K562 (cell line): ENCODE data around the gene EHD2. TPM values are rescaled to one million over a fixed set of nuclear protein-coding genes. Genes with fewer than 3 reads are reported as not detected.

ENCODE experiments used
- ATAC-seq: fragments of 200-7000 bp; cut with Tn5 transposase; 3 replicates; pipeline ENCODE4 v1.9.1; 2020; ENCODE audit warnings: moderate library complexity
- BruUV-seq: library from RNA; stranded (reverse); fragments of 400-500 nt; replicated peaks from 2 replicates; lab custom pipeline; 2021; lab: Mats Ljungman, UMichigan
- CTCF ChIA-PET: fragments of 300-600 bp; formaldehyde crosslinking; extraction: SDS; loops from one replicate; lab custom pipeline; 2021; ENCODE audit warnings: low intra/inter-chr PET ratio; lab: Yijun Ruan, JAX
- POLR2A ChIA-PET: fragments of 300-600, 350-650 bp; sonication (Branson Sonifier 250); formaldehyde crosslinking; extraction: SDS; loops from one replicate; lab custom pipeline; 2021; ENCODE audit warnings: antibody characterized with exemption, inconsistent platforms; lab: Yijun Ruan, JAX
- DNase-seq, 4 experiments: peaks; one replicate each; pipeline versions ENCODE4 v3.0.0 to v3.0.0-alpha.2; 2011 to 2018; ENCODE audit warnings: low spot score in 3 of 4, mixed read lengths in 3 of 4; ENCODE audit errors: extremely low read depth in 1 of 4
- FAIRE-seq: peaks from 2 replicates; lab custom pipeline; 2011; peaks lifted over from hg19 to GRCh38; lab: Jason Lieb, UNC
- H2AFZ ChIP-seq: 2 replicates; pipeline ENCODE4 v1.6.0; 2011; ENCODE audit warnings: low read depth, low read length, control low read depth, inconsistent platforms
- H3K27ac ChIP-seq: fragments of 200-600 bp; 3 replicates; pipeline ENCODE4 v1.8.0; 2011; ENCODE audit warnings: low read depth, mild to moderate bottlenecking, control low read depth, inconsistent platforms, low read length, moderate library complexity, mixed read lengths; ENCODE audit errors: extremely low read depth
- H3K27me3 ChIP-seq, 2 experiments: fragments of 300-600 bp in 1 of 2; 2 replicates in 1 of 2; 3 replicates in 1 of 2; pipeline versions ENCODE4 v1.6.0 to v1.8.0; 2011; ENCODE audit warnings: inconsistent platforms in 2 of 2, low read length in 2 of 2, mild to moderate bottlenecking in 1 of 2, mixed read lengths in 1 of 2, moderate library complexity in 1 of 2; ENCODE audit not compliant: control insufficient read depth in 2 of 2, insufficient read depth in 2 of 2
- H3K36me3 ChIP-seq: fragments of 300-600 bp; 3 replicates; pipeline ENCODE4 v1.8.0; 2011; ENCODE audit warnings: mild to moderate bottlenecking, low read length, inconsistent platforms; ENCODE audit not compliant: control insufficient read depth, insufficient read depth
- H3K4me1 ChIP-seq, 2 experiments: fragments of 200-600 bp in 1 of 2; replicated peaks in 1 of 2; 2 replicates in 1 of 2; 3 replicates in 1 of 2; pipeline versions ENCODE4 v1.5.1 to v1.8.0; 2011; ENCODE audit warnings: inconsistent platforms in 2 of 2, low read length in 2 of 2, mild to moderate bottlenecking in 1 of 2, mixed read lengths in 1 of 2, moderate library complexity in 1 of 2; ENCODE audit not compliant: control insufficient read depth in 2 of 2, insufficient read depth in 2 of 2
- H3K4me2 ChIP-seq: 2 replicates; pipeline ENCODE4 v1.6.1; 2011; ENCODE audit warnings: low read length, control low read depth, inconsistent platforms, mixed read lengths; ENCODE audit not compliant: insufficient read depth
- H3K4me3 ChIP-seq: fragments of 200-600 bp; sonication (generic), shearing (Covaris generic); 2 replicates; pipeline ENCODE4 v1.5.1; 2016; ENCODE audit warnings: control low read depth, inconsistent platforms
- H3K79me2 ChIP-seq: fragments of 200-600 bp; 3 replicates; pipeline ENCODE4 v1.8.0; 2011; ENCODE audit warnings: low read length, inconsistent platforms; ENCODE audit not compliant: control insufficient read depth, insufficient read depth
- H3K9ac ChIP-seq, 2 experiments: 2 replicates each; pipeline versions ENCODE4 v1.6.0 to v1.6.1; 2011; ENCODE audit warnings: low read depth in 2 of 2, low read length in 2 of 2, control low read depth in 1 of 2, inconsistent platforms in 1 of 2, mild to moderate bottlenecking in 1 of 2, mixed read lengths in 1 of 2; ENCODE audit not compliant: insufficient read depth in 1 of 2
- H3K9me1 ChIP-seq: one replicate; pipeline ENCODE4 v1.6.0; 2011; ENCODE audit warnings: inconsistent platforms, mild to moderate bottlenecking, low read length, moderate library complexity; ENCODE audit not compliant: control insufficient read depth, insufficient read depth
- H3K9me3 ChIP-seq: replicated peaks from 2 replicates; pipeline ENCODE4 v1.5.1; 2011; ENCODE audit warnings: low read depth, low read length, inconsistent platforms; ENCODE audit not compliant: control insufficient read depth, insufficient read depth
- H4K20me1 ChIP-seq: replicated peaks from 2 replicates; pipeline ENCODE4 v1.6.1; 2011; ENCODE audit warnings: low read length, inconsistent platforms, mixed read lengths; ENCODE audit not compliant: control insufficient read depth, insufficient read depth
- DNMT1 ChIP-seq: fragments of 450-650 bp; IDR thresholded peaks from 2 replicates; pipeline ENCODE4 v1.6.1; 2016; ENCODE audit warnings: antibody characterized with exemption, mild to moderate bottlenecking
- ETS2 ChIP-seq: IDR thresholded peaks from 2 replicates; pipeline ENCODE4 v1.6.1; 2016; ENCODE audit warnings: borderline replicate concordance, missing genetic modification characterization, mild to moderate bottlenecking, moderate library complexity, missing compliant biosample characterization; ENCODE audit not compliant: poor library complexity, severe bottlenecking
- ETV5 ChIP-seq: sonication (generic); formaldehyde crosslinking; IDR thresholded peaks from 2 replicates; pipeline ENCODE4 v1.4.0; 2020; ENCODE audit warnings: low read depth, mild to moderate bottlenecking, missing genetic modification reagents
- NFIX ChIP-seq: fragments of 250-450 bp; sonication (Bioruptor Pico); IDR thresholded peaks from 2 replicates; pipeline ENCODE4 v1.4.0; 2020; ENCODE audit warnings: low read depth, mild to moderate bottlenecking, moderate library complexity
- POLR2A ChIP-seq: fragments of 450-650 bp; conservative IDR thresholded peaks from 2 replicates; pipeline ENCODE4 v1.6.1; 2016
- POLR2B ChIP-seq: fragments of 450-650 bp; IDR thresholded peaks from 2 replicates; pipeline ENCODE4 v1.6.1; 2018; ENCODE audit warnings: low read depth; ENCODE audit not compliant: partially characterized antibody
- SOX6 ChIP-seq: fragments of 450-650 bp; IDR thresholded peaks from 2 replicates; pipeline ENCODE4 v1.6.1; 2014; ENCODE audit warnings: mild to moderate bottlenecking
- SUPT5H ChIP-seq: fragments of 450-650 bp; IDR thresholded peaks from 2 replicates; pipeline ENCODE4 v1.6.1; 2016
- ZBTB1 ChIP-seq: sonication (generic); formaldehyde crosslinking; IDR thresholded peaks from 2 replicates; pipeline ENCODE4 v1.8.1; 2023; ENCODE audit warnings: missing genetic modification reagents, low read depth, mild to moderate bottlenecking, borderline replicate concordance
- ZNF75A ChIP-seq: fragments of 450-650 bp; formaldehyde crosslinking; IDR thresholded peaks from 2 replicates; pipeline ENCODE4 v1.4.0; 2020; ENCODE audit warnings: mild to moderate bottlenecking
- WGBS: fragments of 100-300 bp; shearing (Covaris generic); methylation state at CpG from one replicate; pipeline ENCODE4 v1.1.6; 2016; ENCODE audit warnings: low coverage, mixed read lengths; ENCODE audit not compliant: insufficient coverage; ENCODE audit errors: missing lambda C conversion rate; 5-methylcytosine and 5-hydroxymethylcytosine counted together
- in situ Hi-C: fragments of 300-500 bp; cut with MboI; formaldehyde crosslinking; loops from 4 replicates; pipeline ENCODE4 v1.15.0; 2018; ENCODE audit warnings: inconsistent platforms, mixed read lengths
- intact Hi-C: fragments of 100-400 bp; cut with micrococcal nuclease; formaldehyde crosslinking; loops from 2 replicates; pipeline ENCODE4 v1.14.2; 2022
- polyA plus RNA-seq, 8 experiments: library from polyadenylated mRNA; depleted of rRNA in 4 of 8; stranded (reverse) in 5 of 8; unstranded in 3 of 8; fragments of >200 nt; fragmentation: Nextera tagmentation in 2 of 8; fragmentation: Illumina TruSeq in 1 of 8; extraction: Ambion mirVana in 2 of 8; extraction: Trizol in 1 of 8; gene quantifications; 2 replicates each; pipeline versions ENCODE4 v1.2.1 to v1.2.3, GENCODE V29; 2011 to 2014; ENCODE audit warnings: inconsistent platforms in 1 of 8, missing spikeins in 1 of 8
- total RNA-seq, 7 experiments: library from RNA; depleted of rRNA in 6 of 7; stranded (reverse); fragments of >200 nt in 6 of 7; fragmentation: Illumina TruSeq in 2 of 7; extraction: Trizol in 2 of 7; gene quantifications; 2 replicates each; pipeline versions ENCODE4 v1.2.1 to v1.2.3, GENCODE V29; 2011 to 2021; ENCODE audit warnings: low replicate concordance in 1 of 7
- TF ChIP-seq, protein P1 (sequence below): sonication (generic); IDR thresholded peaks from 2 replicates; pipeline ENCODE4 v1.6.1; 2016
- TF ChIP-seq, protein P2 (sequence below): fragments of 450-650 bp; IDR thresholded peaks from 2 replicates; pipeline ENCODE4 v1.6.1; 2016
- TF ChIP-seq, protein P3 (sequence below): fragments of 250-450 bp; sonication (Bioruptor Pico); IDR thresholded peaks from 2 replicates; pipeline ENCODE4 v1.8.0; 2022; ENCODE audit warnings: moderate library complexity, mild to moderate bottlenecking, inconsistent platforms

Gene EHD2
- total and polyA plus RNA-seq, 9 of the 15 experiments (the other 6 are each of a cell fraction or from before 2014, with no cell fraction given): 1.7 to 32.2 (median 3.0) TPM

DNA sequence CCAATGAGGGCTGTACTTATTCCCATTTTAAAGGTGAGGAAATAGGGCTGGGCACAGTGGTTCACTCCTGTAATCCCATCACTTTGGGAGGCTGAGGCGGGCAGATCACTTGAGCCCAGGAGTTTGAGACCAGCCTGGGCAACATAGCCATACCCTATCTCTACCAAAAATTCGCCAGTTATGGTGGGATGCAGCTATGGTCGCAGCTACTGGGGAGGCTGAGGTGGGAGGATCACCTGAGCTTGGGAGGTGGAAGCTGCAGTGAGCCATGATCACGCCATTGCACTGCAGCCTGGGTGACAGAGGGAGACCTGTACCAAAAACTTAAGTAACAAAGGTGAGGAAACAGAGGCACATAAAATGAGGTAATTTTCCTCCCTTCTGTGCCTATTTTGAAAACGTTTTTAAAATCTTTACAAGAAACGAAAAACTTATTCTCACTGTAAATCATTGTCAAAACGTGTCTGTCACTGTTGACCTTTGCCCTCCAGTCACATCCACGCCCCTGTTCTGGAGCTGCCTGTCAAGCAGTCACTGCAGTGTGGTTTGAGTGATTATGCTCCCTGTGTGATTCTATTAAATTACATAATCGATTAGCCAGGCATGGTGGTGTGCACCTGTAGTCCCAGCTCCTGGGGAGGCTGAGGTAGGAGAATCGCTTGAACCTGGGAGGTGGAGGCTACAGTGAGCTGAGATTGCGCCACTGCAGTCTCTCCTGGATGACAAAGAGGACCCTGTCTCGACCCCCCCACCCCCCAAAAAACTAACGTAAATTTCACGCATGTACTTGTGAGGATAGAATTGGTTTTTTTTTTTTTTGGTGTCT, 44.6 kb downstream of the EHD2 start (continued):
- TF ChIP-seq POLR2B (peak; percentile 17), SUPT5H (peak; percentile 54; the same call in 1 of the 2 replicates), POLR2A (0 out of 2 replicates have a peak, but pooled peaks have one; percentile 60), ZBTB1 (CRISPR knock-in tag) (no peak), SOX6 (no peak)
- TF ChIP-seq, protein P1, sequence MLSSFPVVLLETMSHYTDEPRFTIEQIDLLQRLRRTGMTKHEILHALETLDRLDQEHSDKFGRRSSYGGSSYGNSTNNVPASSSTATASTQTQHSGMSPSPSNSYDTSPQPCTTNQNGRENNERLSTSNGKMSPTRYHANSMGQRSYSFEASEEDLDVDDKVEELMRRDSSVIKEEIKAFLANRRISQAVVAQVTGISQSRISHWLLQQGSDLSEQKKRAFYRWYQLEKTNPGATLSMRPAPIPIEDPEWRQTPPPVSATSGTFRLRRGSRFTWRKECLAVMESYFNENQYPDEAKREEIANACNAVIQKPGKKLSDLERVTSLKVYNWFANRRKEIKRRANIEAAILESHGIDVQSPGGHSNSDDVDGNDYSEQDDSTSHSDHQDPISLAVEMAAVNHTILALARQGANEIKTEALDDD: no peak
- TF ChIP-seq, protein P2, sequence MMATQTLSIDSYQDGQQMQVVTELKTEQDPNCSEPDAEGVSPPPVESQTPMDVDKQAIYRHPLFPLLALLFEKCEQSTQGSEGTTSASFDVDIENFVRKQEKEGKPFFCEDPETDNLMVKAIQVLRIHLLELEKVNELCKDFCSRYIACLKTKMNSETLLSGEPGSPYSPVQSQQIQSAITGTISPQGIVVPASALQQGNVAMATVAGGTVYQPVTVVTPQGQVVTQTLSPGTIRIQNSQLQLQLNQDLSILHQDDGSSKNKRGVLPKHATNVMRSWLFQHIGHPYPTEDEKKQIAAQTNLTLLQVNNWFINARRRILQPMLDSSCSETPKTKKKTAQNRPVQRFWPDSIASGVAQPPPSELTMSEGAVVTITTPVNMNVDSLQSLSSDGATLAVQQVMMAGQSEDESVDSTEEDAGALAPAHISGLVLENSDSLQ: peak; percentile 88

DNA sequence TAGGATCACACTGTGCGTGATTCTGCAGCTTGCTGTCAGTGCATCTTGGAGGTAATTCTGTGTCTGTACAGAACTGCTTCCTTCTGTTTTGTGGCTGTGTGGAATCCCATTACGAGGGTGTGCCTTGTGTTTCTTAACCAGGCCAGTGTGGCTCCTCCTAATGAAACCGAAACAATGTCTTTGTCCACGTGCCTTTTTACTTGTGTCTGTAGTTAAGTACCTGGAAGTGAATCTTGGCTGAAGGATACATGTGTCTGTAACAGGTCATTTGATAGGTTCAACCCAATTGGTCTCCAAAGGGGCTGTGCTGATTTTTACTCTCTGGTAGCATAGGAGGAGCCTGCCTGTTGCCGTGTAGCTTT, 45.2 kb downstream of the EHD2 start:
- 83% methylated on average over 5 of the region's 5 CpGs for WGBS
- CTCF ChIA-PET: no interaction called here
- ATAC-seq: no peak

More for the DNA sequence above, 45.2 kb downstream of the EHD2 start:
- intact Hi-C loops: no loop called here
- no peak overlapping the region for H3K4me3 ChIP-seq
- H3K27ac ChIP-seq: no peak overlapping the region
- POLR2A ChIA-PET: interaction anchor here (0.5 to 3.4 kb wide), 5 partner anchors 9 to 502 kb away, joined by 3 to 17 read pairs (median 3); partner anchors contain the start of genes CCDC9 and NOP53
- no peak overlapping the region for H2AFZ ChIP-seq
- no peaks in the 10 kb centered on the region for H3K9me3 ChIP-seq
- peaks cover 59% of the 10 kb centered on the region; the same call in 2 of the 3 replicates for H3K36me3 ChIP-seq
- FAIRE-seq (no peak), DNase-seq (no peak)
- H3K4me1 ChIP-seq: peaks cover 0 to 15% of the 10 kb centered on the region in 2 experiments; a peak in 2 of 5 replicates
- no TSS peak for BruUV-seq
- no peaks in the 10 kb centered on the region for H3K27me3 ChIP-seq
- no peaks in the 10 kb centered on the region for H3K9me1 ChIP-seq
- TF ChIP-seq DNMT1 (no peak), ZNF75A (CRISPR knock-in tag) (no peak), ETV5 (CRISPR knock-in tag) (no peak), NFIX (CRISPR knock-in tag) (no peak), ETS2 (tag) (no peak)
- TF ChIP-seq, protein P3, sequence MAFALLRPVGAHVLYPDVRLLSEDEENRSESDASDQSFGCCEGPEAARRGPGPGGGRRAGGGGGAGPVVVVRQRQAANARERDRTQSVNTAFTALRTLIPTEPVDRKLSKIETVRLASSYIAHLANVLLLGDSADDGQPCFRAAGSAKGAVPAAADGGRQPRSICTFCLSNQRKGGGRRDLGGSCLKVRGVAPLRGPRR: no peak
- peaks cover 4% of the 10 kb centered on the region; the same call in 1 of the 2 replicates for H4K20me1 ChIP-seq
- in situ Hi-C loops: no loop called here
- H3K9ac ChIP-seq: no peak overlapping the region
- H3K4me2 ChIP-seq: no peak overlapping the region
- no peaks in the 10 kb centered on the region for H3K79me2 ChIP-seq
